HG03342 (cell line): ENCODE measurements around the gene NADK.
"Not testable (repeated sequence)": the region's sequence is repeated elsewhere in the genome, so short reads cannot be mapped to it uniquely, and the experiment has no call there.

Experiments used
- ATAC-seq: cut with Tn5 transposase; IDR thresholded peaks from one replicate; pipeline ENCODE4 v1.9.1; 2021; ENCODE audit warnings: mild to moderate bottlenecking, moderate library complexity; ENCODE audit not compliant: unreplicated experiment

NADK gene

GRCh38 chr1:1715109-1715883 lies 63.0 kb downstream of the NADK start:
- ATAC-seq, result not testable (repeated sequence)

GRCh38 chr1:1707897-1708296 lies 70.4 kb downstream of the NADK start:
- ATAC-seq, result not testable (repeated sequence)

GRCh38 chr1:1707241-1707640 lies 71.0 kb downstream of the NADK start:
- ATAC-seq, result not testable (repeated sequence)

GRCh38 chr1:1705623-1706022 lies 72.6 kb downstream of the NADK start:
- not testable (repeated sequence) for ATAC-seq

GRCh38 chr1:1704284-1704957 lies 73.8 kb downstream of the NADK start:
- ATAC-seq, result not testable (repeated sequence)

GRCh38 chr1:1703796-1704195 lies 74.5 kb downstream of the NADK start:
- no peak for ATAC-seq

- ATAC-seq, result not testable (repeated sequence)
These were observed 75.8 kb downstream of the NADK start for GRCh38 chr1:1702506-1702905.
